ELR (cell line): ENCODE measurements around the gene DNM1L.

Experiments used
- DNase-seq: peaks from one replicate; pipeline ENCODE4 v3.0.0-alpha.2; 2015; ENCODE audit warnings: low read depth

Gene DNM1L

DNA sequence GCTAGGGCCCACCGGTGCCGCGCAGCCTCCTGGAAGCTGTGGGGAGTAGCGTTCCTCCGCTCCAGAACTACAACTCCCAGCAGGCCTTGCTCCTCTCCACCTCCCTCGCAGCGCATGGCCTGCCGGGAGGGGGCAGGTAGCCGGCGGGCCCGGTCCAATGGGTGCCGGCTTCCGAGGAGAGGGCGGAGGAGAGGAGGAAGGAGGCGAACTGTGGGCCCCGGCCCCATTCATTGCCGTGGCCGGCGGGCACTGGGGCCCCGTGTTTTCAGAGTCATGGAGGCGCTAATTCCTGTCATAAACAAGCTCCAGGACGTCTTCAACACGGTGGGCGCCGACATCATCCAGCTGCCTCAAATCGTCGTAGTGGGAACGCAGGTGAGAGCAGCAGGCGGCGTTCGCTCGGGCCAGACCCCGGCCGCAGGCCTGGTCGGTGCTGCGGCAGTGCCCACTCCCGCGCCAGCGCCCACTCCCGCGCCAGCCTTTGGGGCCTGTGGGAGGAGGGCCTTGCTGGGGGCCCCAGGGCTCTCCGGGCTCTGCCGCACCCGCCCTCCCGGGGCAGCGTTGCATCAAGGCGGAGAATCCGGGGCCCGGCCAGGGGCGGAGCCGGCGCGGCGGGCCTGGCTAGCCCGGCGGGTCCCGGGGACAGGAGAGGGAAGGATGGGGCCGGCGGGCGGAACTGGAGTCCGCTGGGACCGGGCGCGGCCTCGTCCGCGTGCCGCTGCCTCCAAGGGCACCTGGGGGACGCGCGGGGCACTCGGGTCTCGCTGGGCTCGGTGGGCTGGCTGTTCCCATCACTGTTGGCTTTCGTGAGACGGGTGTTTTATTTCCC lies at the start of gene DNM1L:
TSS of gene DNM1L (plus strand) at position 211 of the 829 bp plus-strand sequence. CDS start at position 274, 63 bp downstream.
- DNase-seq: peak; percentile 96

DNA sequence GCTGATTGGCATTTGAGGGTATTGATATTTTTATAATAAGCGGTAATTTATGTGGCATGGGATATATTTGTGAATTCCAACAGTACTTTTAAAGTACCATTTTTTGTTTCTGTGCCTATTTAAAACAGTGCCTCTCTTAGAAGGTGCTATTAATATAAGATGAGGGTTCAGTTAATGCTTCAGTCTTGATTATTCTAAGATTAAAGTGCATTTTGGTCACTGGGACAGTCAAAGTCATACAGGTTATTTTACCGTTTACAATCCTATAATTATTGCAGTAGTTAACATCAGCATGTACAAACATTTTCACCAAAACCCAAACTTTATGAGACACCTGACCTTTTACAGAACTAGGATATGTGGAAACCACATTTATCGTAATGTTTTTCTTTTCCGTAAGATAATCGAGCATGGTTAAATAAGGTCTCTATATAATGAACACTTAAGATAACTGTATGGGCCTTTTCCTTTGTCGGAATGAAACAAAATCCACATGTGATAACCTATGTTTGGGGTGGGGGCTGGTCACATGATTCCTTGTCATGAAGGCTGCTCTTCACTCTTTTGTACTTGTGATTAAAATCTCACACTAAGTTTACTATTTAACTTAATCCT lies 37.7 kb upstream of the DNM1L start:
- no peak for DNase-seq

DNA sequence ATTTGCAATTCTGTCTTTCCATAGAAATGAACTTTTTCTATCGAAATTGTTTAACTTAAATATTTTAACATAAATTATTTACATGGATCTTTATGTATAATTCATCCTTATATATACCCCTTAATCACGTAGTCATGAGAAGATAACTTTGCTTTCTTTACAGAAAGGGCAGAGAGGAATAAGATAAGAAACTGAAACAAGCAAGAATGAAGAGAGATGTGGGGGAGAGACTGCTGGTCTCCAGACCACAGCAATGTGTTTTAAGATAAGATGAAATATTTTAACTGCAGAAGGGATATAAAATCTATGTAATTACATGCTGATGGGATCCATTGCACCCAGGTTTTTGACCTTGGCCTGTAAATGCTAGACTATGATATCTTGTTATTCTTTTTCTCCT lies 34.7 kb upstream of the DNM1L start:
- DNase-seq: no peak

DNA sequence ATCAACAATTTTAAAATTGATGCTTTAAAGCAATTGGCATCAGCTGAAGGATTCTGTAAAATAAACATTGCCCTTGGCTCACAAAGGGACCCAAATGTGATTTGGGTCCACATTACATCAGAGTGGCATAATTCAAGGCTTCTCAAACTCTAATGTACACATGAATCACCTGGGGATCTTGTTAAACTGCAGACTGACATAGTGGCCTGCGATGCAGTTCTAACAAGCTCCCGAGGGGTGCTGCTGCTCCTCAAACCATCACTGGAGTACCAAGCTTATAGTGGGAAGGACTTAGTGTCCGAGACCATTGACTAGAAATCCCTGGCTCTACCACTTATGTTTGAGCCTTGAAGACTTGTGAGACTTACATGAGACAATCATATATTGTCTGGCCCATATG lies 31.8 kb upstream of the DNM1L start:
- no peak for DNase-seq

DNA sequence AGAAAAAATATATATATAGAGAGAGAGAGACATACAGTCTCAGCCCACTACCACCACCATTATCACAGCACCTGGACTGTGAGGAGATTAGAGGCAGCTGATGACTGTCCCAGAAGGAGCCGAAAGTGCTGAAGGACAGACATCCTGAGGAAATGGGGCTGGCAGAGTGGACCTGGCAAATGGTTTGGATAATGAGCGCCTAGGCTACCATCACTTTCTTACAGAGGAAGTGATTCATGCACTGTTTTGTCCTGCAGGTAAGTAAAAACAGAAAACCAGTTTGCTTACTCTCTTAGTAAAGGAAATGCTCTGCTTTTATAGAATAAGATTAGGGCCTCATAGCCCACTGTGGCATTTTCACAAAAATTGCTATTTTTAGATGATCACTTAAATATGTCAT lies 28.6 kb upstream of the DNM1L start:
- peak; percentile 9 for DNase-seq

DNA sequence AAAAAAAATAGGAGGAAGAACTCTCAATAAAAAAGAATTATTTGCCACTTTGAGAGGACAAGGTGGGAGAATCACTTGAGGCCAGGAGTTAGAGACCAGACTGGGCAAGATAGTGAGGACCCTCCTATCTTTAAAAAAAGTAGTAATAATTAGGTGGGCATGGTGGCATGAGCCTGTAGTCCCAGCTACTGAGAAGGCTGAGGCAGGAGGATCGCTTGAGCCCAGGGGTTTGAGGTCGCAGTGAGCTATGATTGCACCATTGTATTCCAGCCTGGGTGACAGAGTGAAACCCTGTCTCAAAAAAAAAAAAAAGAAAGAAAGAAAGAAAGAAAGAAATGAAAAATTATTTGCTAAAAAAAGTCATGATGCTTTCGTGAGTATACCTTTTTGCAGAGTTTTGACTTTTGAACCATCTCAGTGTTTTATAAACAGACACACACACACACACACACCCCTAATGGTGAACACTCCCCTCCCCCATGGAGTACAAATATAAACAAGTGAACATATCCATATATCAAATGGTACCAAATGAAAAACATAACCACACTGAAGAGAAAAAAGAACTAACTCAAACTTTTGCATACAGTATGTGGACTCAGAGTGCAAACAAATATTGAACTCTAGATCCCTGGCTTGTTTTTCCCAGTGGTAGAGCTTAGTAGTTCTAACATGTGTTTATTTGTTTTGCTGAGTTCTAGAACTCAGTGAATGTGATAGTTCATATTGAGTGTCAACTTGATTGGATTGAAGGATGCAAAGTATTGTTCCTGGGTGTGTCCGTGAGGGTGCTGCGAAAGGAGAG lies 27.7 kb upstream of the DNM1L start:
- no peak for DNase-seq

- DNase-seq: no peak
These were observed 27.2 kb upstream of the DNM1L start for GRCh38 chr12:32651956-32652210.

DNA sequence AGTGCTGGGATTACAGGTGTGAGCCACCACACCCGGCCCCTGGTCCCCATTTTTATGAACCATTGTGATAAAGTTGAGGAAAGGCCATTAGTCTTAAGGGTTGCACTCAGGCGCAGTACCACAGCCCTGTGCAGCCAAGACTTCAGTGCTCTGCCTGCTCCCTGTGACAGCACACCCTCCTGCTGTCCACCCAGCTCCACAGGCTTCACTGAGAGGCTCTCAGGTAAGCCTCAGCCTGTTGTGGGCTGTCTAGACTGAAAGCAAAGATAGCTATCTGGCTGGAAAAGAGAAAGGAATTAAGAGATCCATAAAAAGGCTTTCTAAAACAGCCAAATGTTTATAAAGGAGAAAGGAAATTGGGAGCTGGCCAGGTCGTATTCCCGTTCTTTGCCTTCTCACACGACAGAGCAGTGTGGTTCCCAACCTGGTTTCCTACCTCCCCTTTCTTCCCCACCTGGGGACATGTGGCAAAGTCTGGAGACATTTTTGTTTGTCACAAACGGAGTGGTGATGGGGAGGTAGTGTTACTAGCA lies 19.1 kb upstream of the DNM1L start:
- DNase-seq: no peak

GRCh38 chr12:32661706-32662105 lies 17.4 kb upstream of the DNM1L start:
- no peak for DNase-seq

DNA sequence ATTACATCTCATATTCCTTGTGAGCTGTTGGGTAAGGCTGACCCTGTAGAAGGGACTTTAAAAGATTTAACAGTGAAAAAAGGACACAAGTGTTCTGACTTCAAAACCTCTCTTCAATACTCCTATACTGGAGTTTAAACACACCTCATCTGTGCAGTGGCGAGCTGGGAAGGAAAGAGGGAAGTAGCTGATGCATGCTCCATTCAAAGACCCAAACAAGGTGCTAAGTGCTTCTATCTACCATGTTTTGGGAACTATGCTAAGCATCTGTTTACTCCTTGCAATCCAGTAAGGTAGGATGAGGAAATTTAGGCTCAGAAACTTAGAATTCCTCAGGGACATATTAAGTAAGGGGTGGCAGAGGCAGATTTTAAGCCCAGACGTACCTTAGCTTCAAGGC lies 16.4 kb upstream of the DNM1L start:
- no peak for DNase-seq

DNA sequence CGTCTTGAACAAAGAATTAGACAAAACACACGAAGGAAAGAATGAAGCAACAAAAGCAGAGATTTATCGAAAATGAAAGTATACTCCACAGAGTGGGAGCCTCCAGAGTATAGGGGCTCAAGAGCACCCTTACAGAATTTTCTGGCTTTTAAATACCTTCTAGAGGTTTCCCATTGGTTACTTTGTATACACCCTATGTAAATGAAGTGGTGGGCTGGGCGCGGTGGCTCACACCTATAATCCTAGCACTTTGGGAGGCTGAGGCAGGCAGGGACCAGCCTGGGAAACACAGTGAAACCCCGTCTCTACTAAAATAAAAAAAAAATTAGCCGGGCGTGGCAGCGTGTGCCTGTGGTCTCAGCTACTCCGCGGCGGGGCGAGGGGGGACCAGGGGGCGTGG lies 13.1 kb upstream of the DNM1L start:
- DNase-seq: no peak

DNA sequence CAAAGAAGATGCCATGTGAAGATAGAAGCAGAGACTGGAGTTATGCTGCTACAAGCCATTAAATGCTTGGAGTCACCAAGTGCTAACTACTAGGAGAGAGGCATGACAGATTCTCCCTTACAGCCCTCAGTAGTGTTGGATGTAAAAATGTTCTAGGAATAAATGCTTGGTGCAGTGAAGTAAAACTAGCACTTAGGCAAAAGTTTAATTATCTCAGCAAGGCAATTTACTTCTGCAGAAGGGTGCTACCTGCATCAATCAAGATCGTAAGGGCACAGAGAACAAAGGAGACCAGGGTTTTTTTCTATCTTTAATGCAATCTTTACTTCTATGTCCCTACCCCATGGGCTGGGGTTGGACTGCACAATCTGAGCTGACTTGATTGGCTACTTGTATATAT lies 9.5 kb upstream of the DNM1L start:
- no peak for DNase-seq

DNA sequence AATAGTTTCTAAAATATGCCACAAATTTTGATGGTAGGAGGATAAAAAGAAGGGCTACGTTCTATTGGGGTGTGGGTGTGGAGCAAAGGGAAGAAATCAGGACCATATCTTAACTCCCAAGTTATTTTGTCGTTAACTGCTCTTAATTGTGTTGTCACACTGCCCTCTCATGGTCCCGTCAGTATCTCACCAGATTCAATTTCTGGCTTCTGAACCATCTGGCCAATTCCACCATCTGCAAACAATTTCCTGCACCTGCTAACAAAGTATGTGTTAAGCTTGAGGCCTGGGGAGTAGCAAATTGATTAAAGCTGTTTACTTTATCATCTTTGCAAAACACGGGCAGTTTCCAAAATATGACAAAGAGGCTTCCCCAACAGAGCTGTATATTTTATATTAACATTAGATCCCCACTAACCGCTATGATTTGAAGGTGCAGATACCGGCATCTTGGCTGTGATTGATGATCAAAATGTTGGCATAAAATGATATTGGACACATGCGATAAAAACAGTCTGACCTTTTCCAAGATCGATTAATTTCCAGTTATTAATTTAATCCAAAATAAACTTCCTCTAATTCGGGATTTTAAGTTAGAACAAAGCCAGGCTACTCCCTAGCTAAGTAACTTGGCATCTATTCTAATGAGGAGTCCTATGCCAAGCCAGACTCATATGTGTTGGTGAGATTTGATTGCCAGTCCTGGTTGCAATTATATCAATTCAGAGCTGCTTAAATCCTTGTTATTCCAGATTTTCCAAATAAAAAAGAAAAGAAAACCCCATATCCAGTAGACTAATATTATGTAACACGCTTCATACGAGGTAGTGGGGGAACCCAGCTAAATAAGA lies 6.9 kb upstream of the DNM1L start:
- peak; percentile 72 for DNase-seq

DNA sequence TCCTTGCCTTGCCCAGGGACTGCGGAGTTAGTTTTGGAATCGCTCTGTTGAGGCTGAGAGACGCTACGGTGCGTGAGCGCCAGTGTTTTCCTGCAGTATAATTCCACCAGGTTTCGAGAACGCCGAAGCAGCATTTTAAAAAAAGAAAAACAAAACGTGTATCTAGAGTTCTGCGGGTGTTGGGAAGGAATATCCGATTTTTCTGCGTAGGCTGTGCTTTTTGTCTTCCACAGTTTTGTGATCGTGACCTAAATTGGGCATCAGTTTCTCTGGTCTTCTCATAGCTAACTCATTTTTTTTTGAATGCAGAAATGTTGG lies 778 bp downstream of the DNM1L start:
- DNase-seq: no peak

DNA sequence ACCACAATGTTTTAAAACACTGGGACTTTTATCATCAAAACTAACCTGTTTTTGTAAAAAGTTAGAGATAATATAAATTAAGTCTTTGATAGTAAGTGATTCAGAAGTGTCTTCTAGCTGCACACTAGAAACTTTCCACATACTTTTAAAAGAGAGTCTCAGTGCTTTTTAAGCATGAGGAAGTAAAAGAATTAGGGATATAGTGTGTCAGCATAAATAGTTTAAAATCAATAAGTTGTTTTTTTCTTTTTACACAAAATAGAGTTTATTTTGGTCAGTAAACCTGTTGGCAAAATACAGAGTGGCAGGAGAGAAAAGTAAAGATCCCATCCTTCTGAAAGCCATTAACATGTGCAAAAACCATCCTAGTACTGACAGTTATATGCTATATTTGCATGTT lies 1.7 kb downstream of the DNM1L start:
- no peak for DNase-seq

GRCh38 chr12:32681272-32681671 lies 2.2 kb downstream of the DNM1L start:
- no peak for DNase-seq

- no peak for DNase-seq
These were observed 7.2 kb downstream of the DNM1L start for GRCh38 chr12:32686340-32686739.

DNA sequence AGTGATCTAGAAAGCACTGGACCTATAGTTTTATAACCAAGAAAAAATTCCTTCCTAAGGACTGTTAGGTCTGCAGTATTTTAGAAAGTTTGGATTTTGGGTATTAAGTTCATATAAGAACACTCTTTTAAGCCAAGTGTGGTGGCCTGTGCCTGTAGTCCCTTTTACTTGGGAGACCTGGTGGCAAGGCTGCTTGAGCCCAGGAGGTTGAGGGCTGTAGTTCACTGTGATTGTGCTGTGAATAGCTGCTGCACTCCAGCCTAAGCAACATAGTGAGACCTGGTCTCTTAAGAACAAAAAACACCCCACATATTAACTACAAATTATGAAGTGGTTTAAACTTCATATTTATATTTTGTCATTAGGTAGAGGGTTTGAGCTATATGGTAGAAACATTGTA lies 9.7 kb downstream of the DNM1L start:
- no peak for DNase-seq

- no peak for DNase-seq
These were observed 11.8 kb downstream of the DNM1L start for GRCh38 chr12:32690927-32691326.

GRCh38 chr12:32692358-32692757 lies 13.3 kb downstream of the DNM1L start:
- peak; percentile 15 for DNase-seq

GRCh38 chr12:32693036-32693435 lies 13.9 kb downstream of the DNM1L start:
- no peak for DNase-seq

DNA sequence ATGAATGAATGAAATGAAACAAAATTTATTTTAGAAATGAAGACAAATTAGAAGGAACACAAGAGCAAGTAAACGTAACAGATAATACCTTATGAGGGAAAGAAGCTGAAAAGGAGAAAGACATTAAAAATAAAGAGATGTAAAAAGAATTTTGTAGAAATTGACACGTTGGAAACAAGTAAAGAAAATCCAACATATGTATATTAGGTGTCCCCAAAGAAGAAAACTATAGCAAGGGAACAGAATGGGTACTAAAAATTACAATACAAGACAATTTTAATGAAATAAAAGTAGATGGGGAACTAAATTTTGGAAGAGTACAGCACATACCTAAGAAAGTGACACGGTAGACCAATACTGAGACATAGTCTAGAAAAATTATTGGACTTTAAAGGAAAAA lies 16.7 kb downstream of the DNM1L start:
- no peak for DNase-seq
